ENCODE results near the gene NPPA. TPM values are rescaled to one million over a fixed set of nuclear protein-coding genes. Genes with fewer than 3 reads are reported as not detected.

NPPA gene
- polyA plus RNA-seq, 1 of the 3 experiments (the other 2 are of a cell fraction): not detected

GRCh38 chr1:11835441-11836225 lies 11.9 kb downstream of the NPPA start:
- Histone ChIP-seq H2AFZ (ENCODE audit: low read depth) (no peak overlapping the region), H3K27me3 (ENCODE audit: insufficient read depth) (no peaks in the 10 kb centered on the region), H3F3A (replicated peaks; ENCODE audit: insufficient read depth) (no peaks in the 10 kb centered on the region), H3K9me3 (no peaks in the 10 kb centered on the region), H4K20me1 (ENCODE audit: insufficient read depth) (peaks cover 4% of the 10 kb centered on the region; the same call in 1 of the 2 replicates), H3K27ac (ENCODE audit: low read depth in 2 of 2, low read length in 1 of 2) (no peak overlapping the region), H3K4me3 (ENCODE audit: low read depth in 2 of 2, low read length in 1 of 2) (no peak overlapping the region), H3K4me1 (ENCODE audit: control insufficient read depth in 1 of 2, insufficient read depth in 2 of 2, low read depth in 1 of 2, low read length in 1 of 2) (peaks cover 0 to under 1% of the 10 kb centered on the region in 2 experiments; a peak in 2 of 4 replicates), H3K4me2 (no peak overlapping the region), H3K9me2 (no peaks in the 10 kb centered on the region), H3K79me2 (ENCODE audit: insufficient read depth) (no peaks in the 10 kb centered on the region), H3K9ac (no peak overlapping the region), H3K36me3 (replicated peaks in 1 of 2; ENCODE audit: control insufficient read depth in 1 of 2, insufficient read depth in 2 of 2, low read length in 1 of 2) (peaks cover 35 to 80% of the 10 kb centered on the region in 2 experiments)
- 96% methylated on average over 27 of the region's 28 CpGs for WGBS (ENCODE audit: low lambda C conversion rate)
- ChIA-PET CTCF (interaction anchor here (1.2 to 15.4 kb wide), 3 partner anchors 29 to 132 kb away, joined by 3 to 316 read pairs (median 7); partner anchors contain the start of genes CLCN6 and MTHFR), POLR2A (interaction anchor here (1.7 kb wide), 1 partner anchor 72 kb away, joined by 6 read pairs; no protein-coding TSS in a partner anchor)
- TF ChIP-seq POLR2AphosphoS5 (IDR thresholded peaks at IDR 0.05; ENCODE audit: low read depth, low read length) (no peak), EP300 (IDR thresholded peaks at IDR 0.05; ENCODE audit: borderline replicate concordance in 1 of 2, low read depth in 1 of 2, low read length in 1 of 2) (no peak), CTCF (IDR thresholded peaks at IDR 0.05) (no peak), RCOR1 (IDR thresholded peaks at IDR 0.05; ENCODE audit: low read length) (no peak), PBX3 (IDR thresholded peaks at IDR 0.05) (no peak), RFX5 (IDR thresholded peaks at IDR 0.05; ENCODE audit: low read length) (no peak), SMC3 (IDR thresholded peaks at IDR 0.05; ENCODE audit: low read depth, low read length) (no peak), MXI1 (IDR thresholded peaks at IDR 0.05; ENCODE audit: low read depth, low read length) (no peak)
- TF ChIP-seq, protein P1, sequence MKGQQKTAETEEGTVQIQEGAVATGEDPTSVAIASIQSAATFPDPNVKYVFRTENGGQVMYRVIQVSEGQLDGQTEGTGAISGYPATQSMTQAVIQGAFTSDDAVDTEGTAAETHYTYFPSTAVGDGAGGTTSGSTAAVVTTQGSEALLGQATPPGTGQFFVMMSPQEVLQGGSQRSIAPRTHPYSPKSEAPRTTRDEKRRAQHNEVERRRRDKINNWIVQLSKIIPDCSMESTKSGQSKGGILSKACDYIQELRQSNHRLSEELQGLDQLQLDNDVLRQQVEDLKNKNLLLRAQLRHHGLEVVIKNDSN (IDR thresholded peaks at IDR 0.05; ENCODE audit: borderline replicate concordance, low read depth): no peak
- TF ChIP-seq, protein P2, sequence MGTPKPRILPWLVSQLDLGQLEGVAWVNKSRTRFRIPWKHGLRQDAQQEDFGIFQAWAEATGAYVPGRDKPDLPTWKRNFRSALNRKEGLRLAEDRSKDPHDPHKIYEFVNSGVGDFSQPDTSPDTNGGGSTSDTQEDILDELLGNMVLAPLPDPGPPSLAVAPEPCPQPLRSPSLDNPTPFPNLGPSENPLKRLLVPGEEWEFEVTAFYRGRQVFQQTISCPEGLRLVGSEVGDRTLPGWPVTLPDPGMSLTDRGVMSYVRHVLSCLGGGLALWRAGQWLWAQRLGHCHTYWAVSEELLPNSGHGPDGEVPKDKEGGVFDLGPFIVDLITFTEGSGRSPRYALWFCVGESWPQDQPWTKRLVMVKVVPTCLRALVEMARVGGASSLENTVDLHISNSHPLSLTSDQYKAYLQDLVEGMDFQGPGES (IDR thresholded peaks at IDR 0.05; ENCODE audit: low read depth, low read length): no peak
- DNase-seq: no peak

Data from SK-N-SH (cell line).